ENCODE results near the gene FSD1.
"Not testable (repeated sequence)": the region's sequence is repeated elsewhere in the genome, so short reads cannot be mapped to it uniquely, and the experiment has no call there.

Gene FSD1

DNA sequence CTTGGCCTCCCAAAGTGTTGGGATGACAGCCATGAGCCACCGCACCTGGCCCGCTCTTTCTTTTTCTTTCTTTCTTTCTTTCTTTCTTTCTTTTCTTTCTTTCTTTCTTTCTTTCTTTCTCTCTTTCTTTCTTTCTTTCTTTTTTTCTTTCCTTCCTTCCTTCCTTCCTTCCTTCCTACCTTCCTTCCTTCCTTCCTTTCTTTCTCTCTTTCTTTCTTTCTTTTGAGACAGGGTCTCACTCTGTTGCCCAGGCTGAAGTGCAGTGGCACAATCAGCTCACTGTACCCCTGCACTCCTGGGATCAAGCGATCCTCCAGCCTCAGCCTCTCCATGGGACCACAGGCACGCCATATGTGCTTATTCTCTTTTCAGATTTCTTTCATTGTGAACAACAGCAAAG lies 18.3 kb upstream of the FSD1 start:
- not testable (repeated sequence) for DNase-seq

GRCh38 chr19:4288091-4288777 lies 16.2 kb upstream of the FSD1 start:
- no peak for DNase-seq

- DNase-seq: no peak
Measured at GRCh38 chr19:4291184-4291732, 13.1 kb upstream of the FSD1 start.

GRCh38 chr19:4292515-4292914 lies 11.9 kb upstream of the FSD1 start:
- DNase-seq: no peak

GRCh38 chr19:4294389-4294788 lies 10.0 kb upstream of the FSD1 start:
- no peak for DNase-seq

- no peak for DNase-seq
Measured at GRCh38 chr19:4295972-4296771, 8.2 kb upstream of the FSD1 start.

GRCh38 chr19:4297901-4298809 lies 6.2 kb upstream of the FSD1 start:
- DNase-seq: no peak

- DNase-seq: no peak
Measured at GRCh38 chr19:4298810-4299550, 5.4 kb upstream of the FSD1 start.

GRCh38 chr19:4300589-4300988 lies 3.8 kb upstream of the FSD1 start:
- no peak for DNase-seq

GRCh38 chr19:4301590-4302242 lies 2.7 kb upstream of the FSD1 start:
- no peak for DNase-seq

GRCh38 chr19:4302243-4302640 lies 2.2 kb upstream of the FSD1 start, which contains the start of gene TMIGD2:
Gene TMIGD2 (minus strand): TSS chr19:4302389. CDS start chr19:4302385, 4 bp downstream.
- DNase-seq: no peak

- no peak for DNase-seq
Measured at GRCh38 chr19:4303819-4304537, 420 bp upstream of the FSD1 start.

- no peak for DNase-seq
Measured at GRCh38 chr19:4305257-4305612, 837 bp downstream of the FSD1 start.

DNA sequence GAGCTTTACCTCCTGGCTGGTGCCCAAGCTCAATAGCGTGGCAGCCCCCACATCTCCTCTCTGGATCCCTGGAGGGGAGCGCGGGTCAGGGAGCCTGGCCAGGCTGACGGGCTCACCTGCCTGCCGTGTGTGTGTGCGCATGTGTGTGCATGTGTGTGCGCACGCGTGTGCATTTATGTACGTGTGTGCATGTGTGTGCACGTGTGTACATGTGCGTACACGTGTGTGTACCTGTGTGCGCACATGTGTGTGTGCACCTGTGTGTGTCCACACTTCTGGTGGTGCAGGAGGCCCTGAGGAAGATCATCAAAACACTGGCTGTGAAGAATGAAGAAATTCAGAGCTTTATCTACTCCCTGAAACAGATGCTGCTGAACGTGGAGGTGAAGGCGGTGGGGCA lies 1.3 kb downstream of the FSD1 start:
- no peak for DNase-seq

GRCh38 chr19:4310247-4311121 lies 6.1 kb downstream of the FSD1 start:
- DNase-seq: peak; percentile 2

GRCh38 chr19:4313847-4314490 lies 9.6 kb downstream of the FSD1 start:
- no peak for DNase-seq

DNA sequence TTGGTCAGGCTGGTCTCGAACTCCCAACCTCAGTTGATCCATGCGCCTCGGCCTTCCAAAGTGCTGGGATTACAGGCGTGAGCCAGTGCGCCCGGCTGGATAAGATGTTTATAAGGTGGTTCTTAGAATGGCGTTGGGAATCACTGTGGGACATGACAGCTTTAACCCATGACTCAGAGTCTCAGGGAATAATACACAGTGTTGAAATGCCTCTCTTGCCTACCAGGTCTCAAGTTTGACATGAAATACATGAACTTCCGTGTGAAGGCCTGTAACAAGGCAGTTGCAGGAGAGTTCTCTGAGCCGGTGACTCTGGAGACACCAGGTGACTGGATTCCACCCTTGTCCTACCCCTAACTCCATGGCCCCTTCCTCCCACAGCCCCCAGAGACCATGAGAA lies 12.6 kb downstream of the FSD1 start:
- DNase-seq: no peak

DNA sequence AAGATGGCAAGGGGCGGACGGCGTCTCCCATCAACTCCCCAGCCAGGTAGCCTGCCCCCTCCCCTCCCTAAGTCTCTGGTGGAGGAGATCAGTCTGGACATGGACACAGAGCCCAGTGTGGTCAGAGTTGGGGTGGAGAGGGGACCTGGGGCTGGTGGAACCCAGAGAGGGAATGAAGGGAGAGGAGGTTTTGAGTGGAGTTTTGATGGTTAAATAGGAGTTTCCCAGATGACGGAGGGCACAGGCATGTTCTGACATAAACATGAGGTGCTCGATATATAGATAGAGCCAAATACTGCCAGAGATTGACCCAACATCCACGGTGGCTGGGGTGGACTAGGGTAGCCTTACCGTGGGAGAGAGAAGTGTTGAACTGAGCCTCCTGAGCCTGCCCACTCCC lies 14.1 kb downstream of the FSD1 start:
- DNase-seq: no peak

- DNase-seq: peak; percentile 4
Measured at GRCh38 chr19:4319067-4319718, 14.8 kb downstream of the FSD1 start.

Measured in OCI-M1 (cell line).